Naive B cell (primary cell): ENCODE data around the gene SLC24A3. TPM values are rescaled to one million over a fixed set of nuclear protein-coding genes. Genes with fewer than 3 reads are reported as not detected.
A peak's percentile ranks its signal among the peaks of the same experiment; 100 is the strongest.
"Not testable (repeated sequence)": the region's sequence is repeated elsewhere in the genome, so short reads cannot be mapped to it uniquely, and the experiment has no call there.

ENCODE experiments used
- ATAC-seq, 2 donors: fragments of 150-1000 bp; cut with Tn5 transposase; 2 replicates each; pipeline ENCODE4 v1.10.0; 2021; ENCODE audit warnings: low read depth in 2 of 2, mild to moderate bottlenecking in 2 of 2, moderate library complexity in 2 of 2
- DNase-seq: peaks from one replicate; pipeline ENCODE4 v3.0.0; 2022
- H3K27ac Mint-ChIP-seq, 6 donors: one replicate each; pipeline ENCODE4 v1.8.0; 2020 to 2022; ENCODE audit warnings: mild to moderate bottlenecking in 6 of 6, mixed read lengths in 6 of 6, moderate library complexity in 5 of 6, inconsistent platforms in 2 of 6
- H3K27me3 Mint-ChIP-seq, 3 donors: one replicate each; pipeline ENCODE4 v1.8.0; 2021 to 2022; ENCODE audit warnings: mixed read lengths in 3 of 3, mild to moderate bottlenecking in 1 of 3
- H3K36me3 Mint-ChIP-seq, 2 donors: one replicate each; pipeline ENCODE4 v1.8.0; 2020 to 2022; ENCODE audit warnings: mixed read lengths in 2 of 2, inconsistent platforms in 1 of 2, mild to moderate bottlenecking in 1 of 2
- H3K4me1 Mint-ChIP-seq, 3 donors: one replicate each; pipeline ENCODE4 v1.8.0; 2020 to 2022; ENCODE audit warnings: mixed read lengths in 3 of 3, inconsistent platforms in 1 of 3, mild to moderate bottlenecking in 1 of 3, moderate library complexity in 1 of 3
- H3K4me3 Mint-ChIP-seq, 8 donors: one replicate each; pipeline ENCODE4 v1.8.0; 2020 to 2022; ENCODE audit warnings: mild to moderate bottlenecking in 8 of 8, mixed read lengths in 8 of 8, moderate library complexity in 8 of 8, inconsistent platforms in 2 of 8
- H3K9me3 Mint-ChIP-seq, 7 donors: one replicate each; pipeline ENCODE4 v1.8.0; 2020 to 2022; ENCODE audit warnings: mixed read lengths in 7 of 7, mild to moderate bottlenecking in 5 of 7, inconsistent platforms in 2 of 7, moderate library complexity in 1 of 7
- polyA plus RNA-seq, 6 donors: library from polyadenylated mRNA; unstranded; fragments of 300-500 nt; fragmentation: Illumina TruSeq; gene quantifications; one replicate each; pipeline ENCODE4 v1.2.3, GENCODE V29; 2021; ENCODE audit warnings: low read depth in 6 of 6

SLC24A3 gene
- polyA plus RNA-seq, 6 donors from 2014 or later, result 0.09 to 0.13 TPM; not detected in 4

- not testable (repeated sequence) for H3K27ac Mint-ChIP-seq, H3K9me3 Mint-ChIP-seq, ATAC-seq, H3K36me3 Mint-ChIP-seq, DNase-seq, H3K4me3 Mint-ChIP-seq
- peaks cover 23 to 68% (median 46%) of the 10 kb centered on the region in 3 donors for H3K27me3 Mint-ChIP-seq
- peaks cover 10 to 29% (median 28%) of the 10 kb centered on the region in 3 donors for H3K4me1 Mint-ChIP-seq
Observed at GRCh38 chr20:19754201-19754600, 541.8 kb downstream of the SLC24A3 start.

GRCh38 chr20:19756761-19757486 is 544.5 kb downstream of the SLC24A3 start:
- Mint-ChIP-seq H3K27ac (peak overlapping the region in 2 of 6 donors; percentile 29 to 71), H3K4me3 (peak overlapping the region; percentile 56 to 92 (median 86)), H3K27me3 (peaks cover 36 to 69% (median 58%) of the 10 kb centered on the region in 3 donors), H3K36me3 (peaks cover 0 to 1% of the 10 kb centered on the region in 2 donors), H3K9me3 (no peaks in the 10 kb centered on the region), H3K4me1 (peaks cover 6 to 18% (median 14%) of the 10 kb centered on the region in 3 donors)
- ATAC-seq (no peak), DNase-seq (no peak)

- Mint-ChIP-seq H3K36me3 (peaks cover 0 to 8% of the 10 kb centered on the region in 2 donors), H3K27me3 (peaks cover 42 to 71% (median 62%) of the 10 kb centered on the region in 3 donors), H3K4me3 (peak overlapping the region; percentile 83 to 92 (median 88)), H3K9me3 (no peaks in the 10 kb centered on the region), H3K4me1 (peaks cover 6 to 18% (median 14%) of the 10 kb centered on the region in 3 donors), H3K27ac (peak overlapping the region in 1 of 6 donors; percentile 33)
- peak; percentile 18 for DNase-seq
- peak; percentile 39 to 52 for ATAC-seq
Observed at GRCh38 chr20:19757487-19758132, 545.2 kb downstream of the SLC24A3 start.

GRCh38 chr20:19758133-19758500 is 545.7 kb downstream of the SLC24A3 start, which contains the start of gene RIN2:
Gene RIN2 (plus strand): TSS chr20:19758258. CDS start chr20:19889602, 131,344 bp downstream.
- Mint-ChIP-seq H3K9me3 (no peaks in the 10 kb centered on the region), H3K4me3 (peak within 1 kb of the TSS; percentile 83 to 92 (median 88)), H3K27me3 (peaks cover 42 to 67% (median 59%) of the 10 kb centered on the region in 3 donors), H3K36me3 (peaks cover 0 to 10% of the 10 kb centered on the region in 2 donors), H3K27ac (peak within 1 kb of the TSS in 2 of 6 donors; percentile 71 to 75), H3K4me1 (peaks cover 6 to 18% (median 14%) of the 10 kb centered on the region in 3 donors)
- DNase-seq (peak; percentile 12), ATAC-seq (peak; percentile 57 to 68)

DNA sequence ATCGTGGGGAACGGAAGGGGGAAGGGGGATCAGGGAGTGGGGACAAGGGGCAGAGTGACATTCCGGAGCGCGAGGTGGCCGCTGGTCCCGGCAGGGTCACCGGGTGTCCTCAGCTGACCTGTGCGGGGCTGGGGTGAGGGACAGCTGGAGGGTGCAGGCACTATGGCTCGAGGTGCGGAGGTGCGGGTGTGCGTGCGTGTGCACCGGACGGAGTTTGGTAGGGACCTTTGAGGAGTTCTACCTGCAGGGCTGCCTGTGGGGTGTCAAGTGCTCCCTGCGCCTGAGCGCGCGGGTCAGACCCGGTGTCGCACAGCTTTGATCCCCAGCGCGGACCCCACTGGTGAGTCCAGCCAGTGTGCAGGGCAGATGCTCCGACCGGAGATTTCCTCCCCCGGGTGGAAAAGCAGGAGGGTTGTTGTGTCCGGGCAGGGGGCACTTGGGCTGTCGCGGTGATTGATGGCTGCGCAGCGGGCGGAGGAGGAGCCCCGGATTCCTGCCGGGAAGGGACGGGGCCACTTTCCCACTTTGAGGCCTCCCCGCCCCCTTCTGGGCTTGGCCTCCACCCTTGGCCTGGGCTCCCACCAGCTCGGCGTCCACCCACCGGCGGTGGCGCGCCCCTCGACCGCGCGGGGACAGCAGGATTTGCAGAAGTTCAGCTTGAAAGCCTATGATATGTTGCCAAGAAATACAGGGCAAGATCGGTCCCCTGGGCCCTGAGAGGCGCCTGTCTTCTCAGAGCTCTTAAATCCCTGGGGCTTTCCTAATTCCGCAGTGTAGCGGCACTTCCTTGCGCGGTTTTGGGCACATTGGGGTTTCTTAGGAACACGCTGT is 546.3 kb downstream of the SLC24A3 start:
- H3K36me3 Mint-ChIP-seq, result peaks cover 0 to 10% of the 10 kb centered on the region in 2 donors
- ATAC-seq (peak; percentile 37 to 53), DNase-seq (peak; percentile 9)
- no peaks in the 10 kb centered on the region for H3K9me3 Mint-ChIP-seq
- H3K4me1 Mint-ChIP-seq, result peaks cover 6 to 18% (median 14%) of the 10 kb centered on the region in 3 donors
- H3K27ac Mint-ChIP-seq, result peak overlapping the region in 1 of 6 donors; percentile 75
- H3K27me3 Mint-ChIP-seq, result peaks cover 38 to 61% (median 53%) of the 10 kb centered on the region in 3 donors
- peak overlapping the region; percentile 83 to 92 (median 87) for H3K4me3 Mint-ChIP-seq

DNA sequence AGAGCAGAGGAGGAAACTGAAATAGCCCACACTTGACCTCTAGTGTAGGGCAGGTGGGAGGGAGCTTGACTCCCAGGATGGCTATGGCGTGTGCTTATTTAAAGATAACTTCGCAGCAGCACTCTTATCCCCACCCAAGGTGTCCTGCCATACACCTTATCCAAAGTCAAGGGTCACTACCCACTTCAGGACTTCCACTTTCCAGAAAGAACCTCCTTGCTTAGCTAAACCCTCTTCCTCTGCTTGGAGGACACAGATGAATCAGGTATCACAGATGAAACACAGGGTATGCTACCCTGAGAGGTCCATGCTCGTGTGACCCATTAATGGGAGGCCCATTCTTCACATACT is 547.9 kb downstream of the SLC24A3 start:
- no peak for DNase-seq
- no peak for ATAC-seq
- peaks cover 0 to 10% of the 10 kb centered on the region in 2 donors for H3K36me3 Mint-ChIP-seq
- H3K27ac Mint-ChIP-seq, result no peak overlapping the region
- peak overlapping the region in 2 of 8 donors; percentile 5 to 41 for H3K4me3 Mint-ChIP-seq
- H3K9me3 Mint-ChIP-seq, result no peaks in the 10 kb centered on the region
- peaks cover 6 to 18% (median 14%) of the 10 kb centered on the region in 3 donors for H3K4me1 Mint-ChIP-seq
- H3K27me3 Mint-ChIP-seq, result peaks cover 35 to 49% (median 46%) of the 10 kb centered on the region in 3 donors

GRCh38 chr20:19761326-19761725 is 548.9 kb downstream of the SLC24A3 start:
- H3K4me3 Mint-ChIP-seq, result peak overlapping the region in 1 of 8 donors; percentile 41
- ATAC-seq, result no peak
- no peaks in the 10 kb centered on the region for H3K9me3 Mint-ChIP-seq
- H3K4me1 Mint-ChIP-seq, result peaks cover 6 to 17% (median 14%) of the 10 kb centered on the region in 3 donors
- no peak overlapping the region for H3K27ac Mint-ChIP-seq
- H3K36me3 Mint-ChIP-seq, result peaks cover 0 to 10% of the 10 kb centered on the region in 2 donors
- peaks cover 31 to 50% (median 48%) of the 10 kb centered on the region in 3 donors for H3K27me3 Mint-ChIP-seq
- DNase-seq, result no peak

DNA sequence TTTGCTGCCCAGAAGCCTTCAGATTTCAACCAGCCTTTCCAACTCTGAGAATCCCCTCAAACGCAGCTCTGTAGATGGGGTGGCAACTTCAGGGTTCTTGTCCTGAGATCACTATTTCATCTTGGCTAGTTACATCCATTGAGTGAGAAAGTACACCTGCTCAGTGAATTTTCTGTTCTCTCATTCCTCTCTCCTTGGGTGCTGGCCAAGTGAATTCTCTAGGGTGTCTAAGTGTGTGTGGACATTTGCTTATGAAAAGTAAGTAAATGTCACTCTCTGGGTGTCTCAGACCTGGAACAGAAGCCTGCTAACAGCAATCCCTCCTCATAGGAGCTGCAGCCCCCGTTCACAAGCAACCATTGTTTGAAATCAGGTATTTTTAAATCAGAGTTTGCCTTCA is 549.4 kb downstream of the SLC24A3 start:
- H3K27ac Mint-ChIP-seq, result no peak overlapping the region
- no peaks in the 10 kb centered on the region for H3K9me3 Mint-ChIP-seq
- ATAC-seq, result no peak
- H3K4me3 Mint-ChIP-seq, result peak overlapping the region in 1 of 8 donors; percentile 25
- peaks cover 26 to 48% (median 48%) of the 10 kb centered on the region in 3 donors for H3K27me3 Mint-ChIP-seq
- no peak for DNase-seq
- H3K4me1 Mint-ChIP-seq, result peaks cover 6 to 14% (median 12%) of the 10 kb centered on the region in 3 donors
- H3K36me3 Mint-ChIP-seq, result peaks cover 0 to 10% of the 10 kb centered on the region in 2 donors

DNA sequence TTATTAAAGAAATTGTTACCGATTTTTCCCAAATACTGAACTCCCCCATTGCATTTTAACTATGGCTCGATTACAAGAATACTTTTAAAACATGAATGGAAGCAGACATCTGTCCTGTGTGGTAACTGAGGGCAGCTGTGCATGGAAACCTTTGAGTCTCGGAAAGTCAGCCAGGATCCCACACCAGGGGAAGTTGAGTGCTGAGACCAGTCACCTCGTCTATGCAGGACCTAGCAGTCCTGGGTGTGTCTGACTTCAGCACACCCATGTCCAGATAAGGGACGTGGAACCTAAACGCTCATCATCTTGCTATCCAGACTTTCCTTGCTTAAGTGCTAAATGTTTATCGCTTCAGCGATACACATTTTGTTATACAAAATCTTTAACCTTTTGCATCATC is 551.8 kb downstream of the SLC24A3 start:
- ATAC-seq (no peak), DNase-seq (no peak)
- Mint-ChIP-seq H3K27ac (no peak overlapping the region), H3K4me1 (peaks cover 0 to 1% (median under 1%) of the 10 kb centered on the region in 3 donors), H3K9me3 (no peaks in the 10 kb centered on the region), H3K27me3 (peaks cover 24 to 49% (median 42%) of the 10 kb centered on the region in 3 donors), H3K4me3 (no peak overlapping the region), H3K36me3 (peaks cover 0 to 10% of the 10 kb centered on the region in 2 donors)

- Mint-ChIP-seq H3K4me3 (no peak overlapping the region), H3K27me3 (peaks cover 23 to 43% (median 40%) of the 10 kb centered on the region in 3 donors), H3K27ac (no peak overlapping the region), H3K4me1 (no peaks in the 10 kb centered on the region), H3K36me3 (peaks cover 0 to 10% of the 10 kb centered on the region in 2 donors), H3K9me3 (no peaks in the 10 kb centered on the region)
- DNase-seq (no peak), ATAC-seq (no peak)
Observed at GRCh38 chr20:19765266-19765665, 552.8 kb downstream of the SLC24A3 start.

DNA sequence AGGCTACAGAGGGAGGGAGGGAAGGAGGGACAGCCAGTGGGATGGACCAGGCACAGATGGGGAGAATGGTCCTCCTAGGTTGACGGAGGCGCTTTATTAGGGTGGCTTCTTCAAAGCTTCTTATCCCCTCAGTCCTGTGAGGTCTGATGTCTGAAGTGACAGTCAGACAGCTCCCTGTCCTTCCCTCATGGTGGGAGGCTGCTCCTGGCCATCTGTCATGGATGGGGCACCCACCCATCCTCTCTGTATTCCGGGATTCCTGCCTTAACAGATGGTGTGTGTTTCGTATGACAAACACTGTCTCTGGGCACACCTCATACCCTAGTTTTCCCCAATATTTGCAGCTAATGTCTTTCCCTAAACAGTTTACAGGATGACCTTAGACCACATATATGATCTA is 553.5 kb downstream of the SLC24A3 start:
- H3K4me3 Mint-ChIP-seq, result no peak overlapping the region
- no peak for ATAC-seq
- H3K27me3 Mint-ChIP-seq, result peaks cover 18 to 41% (median 40%) of the 10 kb centered on the region in 3 donors
- no peaks in the 10 kb centered on the region for H3K9me3 Mint-ChIP-seq
- H3K27ac Mint-ChIP-seq, result no peak overlapping the region
- DNase-seq, result no peak
- H3K36me3 Mint-ChIP-seq, result peaks cover 0 to 10% of the 10 kb centered on the region in 2 donors
- H3K4me1 Mint-ChIP-seq, result no peaks in the 10 kb centered on the region

GRCh38 chr20:19767070-19767469 is 554.6 kb downstream of the SLC24A3 start:
- ATAC-seq, result no peak
- DNase-seq, result no peak
- H3K9me3 Mint-ChIP-seq, result no peaks in the 10 kb centered on the region
- no peak overlapping the region for H3K27ac Mint-ChIP-seq
- peaks cover 0 to 7% of the 10 kb centered on the region in 2 donors for H3K36me3 Mint-ChIP-seq
- H3K4me1 Mint-ChIP-seq, result no peaks in the 10 kb centered on the region
- no peak overlapping the region for H3K4me3 Mint-ChIP-seq
- H3K27me3 Mint-ChIP-seq, result peaks cover 18 to 47% (median 47%) of the 10 kb centered on the region in 3 donors

DNA sequence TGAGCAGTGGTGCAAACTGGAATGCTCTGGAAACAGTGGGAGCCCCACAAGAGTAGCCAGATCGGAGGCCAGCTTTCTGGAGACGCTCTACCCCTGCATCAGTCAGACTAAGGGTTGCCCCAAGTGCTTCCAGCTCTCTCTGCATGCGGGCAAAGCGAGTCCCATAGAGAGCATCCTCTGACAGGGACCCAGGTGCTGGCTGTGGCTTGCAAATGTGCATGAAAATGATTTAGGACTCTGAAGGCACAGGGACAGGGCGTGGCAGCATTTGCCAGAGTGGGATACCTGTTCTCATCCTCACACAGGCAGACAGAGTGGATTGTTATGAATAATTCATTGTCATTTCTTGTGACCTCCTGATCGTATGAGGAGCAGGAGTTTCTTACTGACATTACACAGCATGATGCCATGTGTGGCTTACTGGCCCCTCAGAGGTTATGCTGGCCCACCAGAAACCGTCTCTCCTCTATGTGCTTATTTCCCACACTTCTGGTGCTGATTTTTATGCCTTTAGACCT is 555.9 kb downstream of the SLC24A3 start:
- DNase-seq (no peak), ATAC-seq (no peak)
- Mint-ChIP-seq H3K27ac (peak overlapping the region in 1 of 6 donors; percentile 78), H3K4me3 (no peak overlapping the region), H3K4me1 (no peaks in the 10 kb centered on the region), H3K9me3 (no peaks in the 10 kb centered on the region), H3K27me3 (peaks cover 15 to 50% (median 44%) of the 10 kb centered on the region in 3 donors), H3K36me3 (no peaks in the 10 kb centered on the region)
